Osteocyte (in vitro differentiated cells): ENCODE measurements around the gene RAVER1. TPM values are rescaled to one million over a fixed set of nuclear protein-coding genes. Genes with fewer than 3 reads are reported as not detected.

ENCODE experiments used
- DNase-seq: peaks from one replicate; pipeline ENCODE4 v3.0.0; 2021; ENCODE audit warnings: mixed read lengths; ENCODE audit not compliant: unreplicated experiment; ENCODE audit errors: extremely low spot score
- H3K27ac Mint-ChIP-seq: one replicate; pipeline ENCODE4 v1.8.0; 2021; ENCODE audit warnings: mild to moderate bottlenecking, mixed read lengths; ENCODE audit not compliant: unreplicated experiment
- H3K27me3 Mint-ChIP-seq: one replicate; pipeline ENCODE4 v1.8.0; 2021; ENCODE audit warnings: mixed read lengths; ENCODE audit not compliant: unreplicated experiment
- H3K36me3 Mint-ChIP-seq: one replicate; pipeline ENCODE4 v1.8.0; 2021; ENCODE audit warnings: mixed read lengths; ENCODE audit not compliant: unreplicated experiment
- H3K4me1 Mint-ChIP-seq: one replicate; pipeline ENCODE4 v1.8.0; 2021; ENCODE audit warnings: mixed read lengths; ENCODE audit not compliant: unreplicated experiment
- H3K4me3 Mint-ChIP-seq: one replicate; pipeline ENCODE4 v1.8.0; 2021; ENCODE audit warnings: mild to moderate bottlenecking, moderate library complexity, mixed read lengths; ENCODE audit not compliant: unreplicated experiment
- H3K9me3 Mint-ChIP-seq: one replicate; pipeline ENCODE4 v1.8.0; 2021; ENCODE audit warnings: mixed read lengths; ENCODE audit not compliant: unreplicated experiment
- total RNA-seq: library from RNA; stranded (reverse); gene quantifications from 2 replicates; pipeline ENCODE4 v1.2.1, GENCODE V29; 2021
- TF ChIP-seq, protein P1 (sequence below): fragments of 200-600 bp; sonication (generic); IDR thresholded peaks from 2 replicates; pipeline ENCODE4 v1.5.0; 2021; ENCODE audit warnings: antibody characterized with exemption, mild to moderate bottlenecking, moderate library complexity

The RAVER1 gene
- total RNA-seq, 1 donor from 2014 or later = 45.8 TPM

DNA sequence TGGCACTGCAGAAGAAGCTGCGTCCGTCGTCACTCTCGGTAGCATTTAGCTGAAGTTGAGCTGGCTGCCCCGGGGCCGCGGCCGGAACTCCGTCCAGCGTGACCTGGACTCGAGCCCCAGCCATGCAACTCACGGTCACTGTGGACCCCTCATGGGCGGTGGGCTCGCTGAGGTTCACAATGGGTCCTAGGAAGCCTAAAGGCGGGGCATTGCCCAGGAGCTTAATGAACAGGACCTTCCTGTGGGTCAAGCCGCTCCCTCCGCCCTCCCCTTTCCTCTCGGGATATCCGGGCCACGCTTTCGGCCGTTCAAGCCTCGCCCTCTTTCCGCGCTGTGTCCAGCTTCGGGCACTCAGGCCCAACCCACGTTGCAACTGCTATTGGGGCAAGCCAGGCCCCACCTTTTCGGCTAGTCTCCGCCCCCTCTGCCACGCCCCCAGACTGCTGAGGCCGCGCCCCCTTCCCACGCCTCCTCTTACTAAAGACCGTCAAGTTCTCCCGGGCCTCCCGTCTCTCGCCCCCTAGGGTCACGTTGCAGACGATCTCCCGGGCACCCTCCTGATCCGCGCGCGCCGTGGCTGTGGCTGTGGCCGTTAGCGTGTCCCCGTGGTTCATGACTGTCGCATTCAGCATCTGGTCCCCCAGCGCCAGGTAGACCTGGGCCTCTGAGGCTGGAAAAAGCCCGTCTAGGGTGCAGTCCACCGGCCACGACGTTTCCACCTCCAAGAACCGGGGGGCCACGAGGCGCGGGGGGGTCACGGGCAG, 1.4 kb upstream of the RAVER1 start:
- Mint-ChIP-seq H3K9me3 (no peaks in the 10 kb centered on the region), H3K27me3 (no peaks in the 10 kb centered on the region), H3K27ac (peak overlapping the region; percentile 99), H3K4me1 (peaks cover 25% of the 10 kb centered on the region), H3K36me3 (peaks cover 3% of the 10 kb centered on the region), H3K4me3 (peak overlapping the region; percentile 95)
- TF ChIP-seq, protein P1, sequence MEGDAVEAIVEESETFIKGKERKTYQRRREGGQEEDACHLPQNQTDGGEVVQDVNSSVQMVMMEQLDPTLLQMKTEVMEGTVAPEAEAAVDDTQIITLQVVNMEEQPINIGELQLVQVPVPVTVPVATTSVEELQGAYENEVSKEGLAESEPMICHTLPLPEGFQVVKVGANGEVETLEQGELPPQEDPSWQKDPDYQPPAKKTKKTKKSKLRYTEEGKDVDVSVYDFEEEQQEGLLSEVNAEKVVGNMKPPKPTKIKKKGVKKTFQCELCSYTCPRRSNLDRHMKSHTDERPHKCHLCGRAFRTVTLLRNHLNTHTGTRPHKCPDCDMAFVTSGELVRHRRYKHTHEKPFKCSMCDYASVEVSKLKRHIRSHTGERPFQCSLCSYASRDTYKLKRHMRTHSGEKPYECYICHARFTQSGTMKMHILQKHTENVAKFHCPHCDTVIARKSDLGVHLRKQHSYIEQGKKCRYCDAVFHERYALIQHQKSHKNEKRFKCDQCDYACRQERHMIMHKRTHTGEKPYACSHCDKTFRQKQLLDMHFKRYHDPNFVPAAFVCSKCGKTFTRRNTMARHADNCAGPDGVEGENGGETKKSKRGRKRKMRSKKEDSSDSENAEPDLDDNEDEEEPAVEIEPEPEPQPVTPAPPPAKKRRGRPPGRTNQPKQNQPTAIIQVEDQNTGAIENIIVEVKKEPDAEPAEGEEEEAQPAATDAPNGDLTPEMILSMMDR = no peak
- peak; percentile 97 for DNase-seq

DNA sequence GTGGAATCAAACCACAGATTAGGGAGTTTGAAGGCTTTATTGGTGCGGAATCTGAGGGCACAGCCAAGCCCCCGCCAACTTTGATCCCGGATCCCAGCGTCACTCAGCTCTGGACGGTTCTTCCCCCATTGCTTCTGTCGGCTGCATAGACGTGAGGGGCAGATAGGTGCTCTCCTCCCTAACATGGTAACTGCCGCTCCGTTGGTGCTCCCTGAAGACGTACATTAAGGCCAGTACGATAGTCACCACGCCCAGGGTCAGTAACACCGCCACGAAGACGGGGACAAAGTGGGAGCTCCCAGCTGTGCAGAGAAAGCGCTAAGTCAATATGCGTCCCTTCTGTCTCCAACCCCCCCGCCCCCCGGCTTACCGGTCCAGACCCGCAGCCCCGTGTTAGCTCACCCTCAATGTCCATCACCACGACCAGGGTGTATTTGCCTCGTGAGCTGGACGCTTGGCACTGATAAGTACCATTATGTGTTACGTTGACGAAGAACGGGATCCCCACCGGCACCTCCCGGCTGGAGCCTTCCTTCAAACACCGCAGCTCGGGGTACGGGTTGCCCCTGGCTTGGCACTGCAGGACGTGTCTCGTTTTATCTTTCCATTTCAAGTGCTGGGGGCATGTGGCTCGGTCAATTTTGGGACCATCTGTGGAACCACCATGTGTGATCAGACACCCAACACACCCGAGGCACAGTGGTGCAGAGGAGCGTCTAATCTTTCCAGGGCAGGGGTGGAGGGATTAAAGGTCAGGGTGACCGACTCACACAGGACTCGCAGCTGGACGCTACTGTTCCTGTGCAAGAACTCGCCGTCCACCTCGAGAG, 644 bp upstream of the RAVER1 start:
- Mint-ChIP-seq H3K4me3 (peak overlapping the region; percentile 95), H3K36me3 (peaks cover 7% of the 10 kb centered on the region), H3K4me1 (peaks cover 25% of the 10 kb centered on the region), H3K27me3 (no peaks in the 10 kb centered on the region), H3K9me3 (no peaks in the 10 kb centered on the region), H3K27ac (peak overlapping the region; percentile 99)
- DNase-seq = no peak
- TF ChIP-seq, protein P1 = no peak

DNA sequence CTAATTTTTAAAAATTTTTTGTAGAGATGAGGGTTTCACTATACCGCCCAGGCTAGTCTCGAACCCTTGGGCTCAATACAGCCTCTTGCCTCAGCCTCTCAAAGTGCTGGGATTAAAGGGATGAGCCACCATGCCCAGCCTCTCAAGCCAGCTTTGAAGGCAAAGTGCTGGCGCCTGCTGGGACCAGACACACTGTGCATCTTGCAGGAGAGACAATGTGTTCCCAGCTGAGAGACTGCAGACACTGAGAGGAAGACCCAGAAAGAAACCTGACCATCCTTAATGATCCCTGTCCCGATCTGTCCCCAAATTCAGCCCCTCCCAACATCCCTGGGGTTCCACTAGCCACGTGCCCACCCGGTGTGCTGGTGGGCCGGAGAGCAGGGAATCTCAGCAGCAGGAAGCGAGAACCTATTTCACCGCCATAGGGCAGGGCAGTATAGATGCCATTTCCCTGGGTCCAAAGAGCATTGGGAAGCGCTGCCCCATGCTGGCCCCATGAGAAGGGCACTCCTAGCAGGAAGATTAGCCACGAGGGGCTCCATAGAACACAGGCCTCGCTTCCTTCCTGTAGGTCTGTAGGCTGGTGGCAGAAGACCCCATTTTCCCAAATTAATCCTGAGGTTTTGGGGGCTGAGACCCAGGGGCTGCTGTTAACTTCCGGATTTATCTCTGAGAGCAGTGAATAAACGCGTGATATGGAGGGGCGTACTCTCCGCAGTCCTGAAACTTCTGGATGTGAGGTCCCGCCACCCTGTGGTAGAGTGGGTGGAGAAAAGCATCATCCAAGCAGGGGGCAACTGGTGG, 968 bp downstream of the RAVER1 start:
- DNase-seq = no peak
- Mint-ChIP-seq H3K27me3 (no peaks in the 10 kb centered on the region), H3K9me3 (no peaks in the 10 kb centered on the region), H3K27ac (peak overlapping the region; percentile 99), H3K4me3 (peak overlapping the region; percentile 95), H3K36me3 (peaks cover 10% of the 10 kb centered on the region), H3K4me1 (peaks cover 25% of the 10 kb centered on the region)
- TF ChIP-seq, protein P1 = peak; percentile 25

DNA sequence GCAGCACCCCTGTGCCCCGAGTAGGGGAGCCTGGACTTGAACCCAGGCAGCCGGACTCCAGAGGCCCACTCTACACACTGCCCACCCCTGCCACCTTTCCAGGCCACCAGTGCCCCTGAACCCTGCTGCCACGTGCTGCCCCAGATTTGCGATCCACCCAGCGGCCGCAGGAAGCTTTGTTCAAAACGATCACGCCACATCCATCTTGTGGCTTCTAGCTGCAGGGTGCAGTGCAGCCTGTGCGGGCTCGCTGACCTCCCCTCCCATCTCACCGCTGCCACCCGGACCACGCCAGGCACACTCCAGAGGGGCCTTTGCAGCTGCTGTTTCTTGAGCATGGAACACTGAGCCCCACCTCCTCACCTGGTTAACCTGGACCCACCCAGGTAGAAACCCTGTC, 3.8 kb downstream of the RAVER1 start:
- TF ChIP-seq, protein P1 = no peak
- H3K36me3 Mint-ChIP-seq = peaks cover 10% of the 10 kb centered on the region
- H3K27me3 Mint-ChIP-seq = no peaks in the 10 kb centered on the region
- DNase-seq = no peak
- H3K4me3 Mint-ChIP-seq = no peak overlapping the region
- H3K9me3 Mint-ChIP-seq = no peaks in the 10 kb centered on the region
- H3K27ac Mint-ChIP-seq = no peak overlapping the region
- H3K4me1 Mint-ChIP-seq = peaks cover 22% of the 10 kb centered on the region
